ENCODE measurements around the gene TBC1D1. TPM values are rescaled to one million over a fixed set of nuclear protein-coding genes. Genes with fewer than 3 reads are reported as not detected.

The TBC1D1 gene
- total RNA-seq, 1 donor from 2014 or later = 113 TPM

- no peaks in the 10 kb centered on the region for H3K27me3 Mint-ChIP-seq (ENCODE audit: low read depth)
- H3K9me3 Mint-ChIP-seq = no peaks in the 10 kb centered on the region
- no peaks in the 10 kb centered on the region for H3K36me3 Mint-ChIP-seq (ENCODE audit: low read depth)
- no peak for TF ChIP-seq CTCF (conservative IDR thresholded peaks at IDR 0.05)
- H3K27ac Mint-ChIP-seq (ENCODE audit: unreplicated experiment) = no peak overlapping the region
- peaks cover 39% of the 10 kb centered on the region for H3K4me1 Mint-ChIP-seq
- no peak overlapping the region for H3K4me3 Mint-ChIP-seq
- no peak for DNase-seq (ENCODE audit: low read depth, low spot score)
Measured at GRCh38 chr4:38086151-38086848, 195.4 kb downstream of the TBC1D1 start.

GRCh38 chr4:38086849-38087226 lies 196.0 kb downstream of the TBC1D1 start:
- Mint-ChIP-seq H3K4me3 (no peak overlapping the region), H3K36me3 (ENCODE audit: low read depth) (no peaks in the 10 kb centered on the region), H3K4me1 (peaks cover 33% of the 10 kb centered on the region), H3K9me3 (no peaks in the 10 kb centered on the region), H3K27ac (ENCODE audit: unreplicated experiment) (no peak overlapping the region), H3K27me3 (ENCODE audit: low read depth) (no peaks in the 10 kb centered on the region)
- DNase-seq (ENCODE audit: low read depth, low spot score) = no peak
- no peak for TF ChIP-seq CTCF (conservative IDR thresholded peaks at IDR 0.05)

GRCh38 chr4:38088321-38088720 lies 197.4 kb downstream of the TBC1D1 start:
- Mint-ChIP-seq H3K27ac (ENCODE audit: unreplicated experiment) (no peak overlapping the region), H3K4me1 (peaks cover 23% of the 10 kb centered on the region), H3K36me3 (ENCODE audit: low read depth) (peaks cover 5% of the 10 kb centered on the region), H3K9me3 (no peaks in the 10 kb centered on the region), H3K27me3 (ENCODE audit: low read depth) (no peaks in the 10 kb centered on the region), H3K4me3 (no peak overlapping the region)
- no peak for TF ChIP-seq CTCF (conservative IDR thresholded peaks at IDR 0.05)
- DNase-seq (ENCODE audit: low read depth, low spot score) = no peak

GRCh38 chr4:38089961-38090360 lies 199.1 kb downstream of the TBC1D1 start:
- Mint-ChIP-seq H3K27me3 (ENCODE audit: low read depth) (no peaks in the 10 kb centered on the region), H3K36me3 (ENCODE audit: low read depth) (peaks cover 5% of the 10 kb centered on the region), H3K4me3 (no peak overlapping the region), H3K9me3 (no peaks in the 10 kb centered on the region), H3K4me1 (peaks cover 15% of the 10 kb centered on the region), H3K27ac (ENCODE audit: unreplicated experiment) (no peak overlapping the region)
- TF ChIP-seq CTCF (conservative IDR thresholded peaks at IDR 0.05) = no peak
- no peak for DNase-seq (ENCODE audit: low read depth, low spot score)

- Mint-ChIP-seq H3K4me1 (peaks cover 10% of the 10 kb centered on the region), H3K27ac (ENCODE audit: unreplicated experiment) (no peak overlapping the region)
Measured at GRCh38 chr4:38090455-38091246, 199.8 kb downstream of the TBC1D1 start.

More at GRCh38 chr4:38090455-38091246, 199.8 kb downstream of the TBC1D1 start:
- DNase-seq (ENCODE audit: low read depth, low spot score) = no peak
- Mint-ChIP-seq H3K4me3 (no peak overlapping the region), H3K27me3 (ENCODE audit: low read depth) (no peaks in the 10 kb centered on the region), H3K9me3 (peaks cover 2% of the 10 kb centered on the region), H3K36me3 (ENCODE audit: low read depth) (peaks cover 9% of the 10 kb centered on the region)
- no peak for TF ChIP-seq CTCF (conservative IDR thresholded peaks at IDR 0.05)
